Measurements from ENCODE around the gene FAM20C. TPM values are rescaled to one million over a fixed set of nuclear protein-coding genes. Genes with fewer than 3 reads are reported as not detected.
A peak's percentile ranks its signal among the peaks of the same experiment; 100 is the strongest.

The FAM20C gene
- total RNA-seq, 1 donor from 2014 or later = 14.6 TPM

DNA sequence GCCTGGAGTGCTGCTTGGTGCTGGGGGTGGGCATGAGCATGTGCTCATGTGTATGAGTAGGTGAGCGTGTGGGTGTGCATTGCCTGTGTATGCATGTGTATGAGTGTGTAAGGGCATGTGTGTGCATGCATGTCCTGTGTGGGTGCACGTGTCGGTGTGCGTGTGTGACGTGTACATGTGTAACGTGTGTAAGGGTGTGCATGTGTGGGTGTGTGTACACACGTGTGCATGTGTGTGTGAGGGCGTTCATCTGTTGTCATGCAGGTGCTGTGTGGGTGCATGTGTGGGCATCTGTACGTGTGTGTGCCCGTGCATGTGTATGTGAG, 30.3 kb downstream of the FAM20C start:
- Histone ChIP-seq H3K4me3 (ENCODE audit: low read length in 3 of 3) (no peak overlapping the region), H3K27ac (ENCODE audit: low read depth, low read length) (no peak overlapping the region), H3K36me3 (ENCODE audit: control insufficient read depth in 3 of 3, insufficient read depth in 3 of 3, low read length in 3 of 3) (peaks cover 0 to 7% (median 4%) of the 10 kb centered on the region in 3 donors), H3K4me1 (ENCODE audit: control insufficient read depth in 3 of 3, insufficient read depth in 3 of 3, low read length in 3 of 3) (peaks cover 4 to 23% (median 7%) of the 10 kb centered on the region in 3 donors), H3K9ac (ENCODE audit: low read depth in 1 of 3, low read length in 3 of 3) (peak overlapping the region in 1 of 3 donors; percentile 33), H3K9me3 (ENCODE audit: control insufficient read depth in 3 of 3, low read length in 3 of 3) (no peaks in the 10 kb centered on the region), H3K27me3 (ENCODE audit: control insufficient read depth in 3 of 3, insufficient read depth in 3 of 3, low read length in 3 of 3) (no peaks in the 10 kb centered on the region)

- Histone ChIP-seq H3K27me3 (ENCODE audit: control insufficient read depth in 3 of 3, insufficient read depth in 3 of 3, low read length in 3 of 3) (no peaks in the 10 kb centered on the region), H3K9ac (ENCODE audit: low read depth in 1 of 3, low read length in 3 of 3) (no peak overlapping the region), H3K36me3 (ENCODE audit: control insufficient read depth in 3 of 3, insufficient read depth in 3 of 3, low read length in 3 of 3) (peaks cover 0 to 7% (median 4%) of the 10 kb centered on the region in 3 donors), H3K4me1 (ENCODE audit: control insufficient read depth in 3 of 3, insufficient read depth in 3 of 3, low read length in 3 of 3) (peaks cover 8 to 28% (median 10%) of the 10 kb centered on the region in 3 donors), H3K9me3 (ENCODE audit: control insufficient read depth in 3 of 3, low read length in 3 of 3) (no peaks in the 10 kb centered on the region), H3K4me3 (ENCODE audit: low read length in 3 of 3) (no peak overlapping the region), H3K27ac (ENCODE audit: low read depth, low read length) (no peak overlapping the region)
These were observed 30.9 kb downstream of the FAM20C start for GRCh38 chr7:223118-223800.

DNA sequence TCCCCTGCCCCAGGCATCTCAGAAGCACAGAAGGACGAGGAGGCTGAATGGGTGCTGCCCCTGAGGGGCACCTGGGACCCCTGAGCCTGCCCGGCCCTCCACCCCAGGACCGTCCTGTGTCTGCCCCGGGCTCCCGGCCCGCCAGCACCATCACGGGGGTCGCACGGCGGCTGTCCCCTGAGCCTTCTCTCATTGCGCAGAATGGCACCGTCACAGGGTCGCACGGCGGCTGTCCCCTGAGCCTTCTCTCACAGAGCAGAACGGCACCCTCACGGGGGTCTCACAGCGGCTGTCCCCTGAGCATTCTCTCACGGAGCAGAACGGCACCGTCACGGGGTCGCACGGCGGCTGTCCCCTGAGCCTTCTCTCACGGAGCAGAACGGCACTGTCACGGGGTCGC, 31.5 kb downstream of the FAM20C start:
- Histone ChIP-seq H3K4me3 (ENCODE audit: low read length in 3 of 3) (no peak overlapping the region), H3K4me1 (ENCODE audit: control insufficient read depth in 3 of 3, insufficient read depth in 3 of 3, low read length in 3 of 3) (peaks cover 14 to 34% (median 16%) of the 10 kb centered on the region in 3 donors), H3K27me3 (ENCODE audit: control insufficient read depth in 3 of 3, insufficient read depth in 3 of 3, low read length in 3 of 3) (no peaks in the 10 kb centered on the region), H3K36me3 (ENCODE audit: control insufficient read depth in 3 of 3, insufficient read depth in 3 of 3, low read length in 3 of 3) (peaks cover 0 to 7% (median 4%) of the 10 kb centered on the region in 3 donors), H3K9ac (ENCODE audit: low read depth in 1 of 3, low read length in 3 of 3) (no peak overlapping the region), H3K9me3 (ENCODE audit: control insufficient read depth in 3 of 3, low read length in 3 of 3) (no peaks in the 10 kb centered on the region), H3K27ac (ENCODE audit: low read depth, low read length) (no peak overlapping the region)

DNA sequence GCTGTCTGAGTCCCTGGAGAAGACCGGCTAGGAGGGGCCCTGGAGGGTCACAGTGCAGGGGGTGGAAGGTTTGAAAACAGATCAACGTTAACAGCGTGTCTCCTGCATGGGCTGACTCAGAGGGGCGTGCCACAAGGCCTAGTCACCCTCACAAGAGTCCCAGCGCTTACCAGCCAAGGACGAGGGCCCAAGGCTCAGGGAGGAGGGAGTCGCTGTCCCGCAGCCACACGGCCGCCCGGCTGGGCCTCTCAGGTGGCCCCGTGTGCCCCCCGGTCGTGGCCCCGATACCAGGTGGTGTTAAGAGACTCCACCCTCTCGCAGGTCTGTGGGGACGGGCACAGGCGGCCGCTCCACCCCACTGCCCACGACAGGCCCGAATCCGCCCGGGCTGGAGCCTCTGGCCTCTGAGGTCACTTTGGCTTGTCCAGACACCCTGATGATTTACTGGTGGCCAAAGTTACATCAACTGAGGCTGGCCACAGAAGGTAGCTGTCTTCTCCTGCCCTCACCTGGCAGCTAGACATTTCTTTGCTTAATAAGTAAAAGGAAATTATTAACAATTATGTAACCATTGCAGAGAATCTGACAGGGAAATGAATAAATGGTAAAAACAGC, 34.0 kb downstream of the FAM20C start:
- peak overlapping the region; percentile 40 for H3K27ac ChIP-seq (ENCODE audit: low read depth, low read length)
- peaks cover 32 to 49% (median 32%) of the 10 kb centered on the region in 3 donors for H3K4me1 ChIP-seq (ENCODE audit: control insufficient read depth in 3 of 3, insufficient read depth in 3 of 3, low read length in 3 of 3)
- H3K9ac ChIP-seq (ENCODE audit: low read depth in 1 of 3, low read length in 3 of 3) = peak overlapping the region in 2 of 3 donors; percentile 10 to 33

GRCh38 chr7:227926-228325, 35.6 kb downstream of the FAM20C start:
- Histone ChIP-seq H3K27ac (ENCODE audit: low read depth, low read length) (peak overlapping the region; percentile 94), H3K4me1 (ENCODE audit: control insufficient read depth in 3 of 3, insufficient read depth in 3 of 3, low read length in 3 of 3) (peaks cover 39 to 62% (median 48%) of the 10 kb centered on the region in 3 donors), H3K27me3 (ENCODE audit: control insufficient read depth in 3 of 3, insufficient read depth in 3 of 3, low read length in 3 of 3) (no peaks in the 10 kb centered on the region), H3K4me3 (ENCODE audit: low read length in 3 of 3) (no peak overlapping the region), H3K36me3 (ENCODE audit: control insufficient read depth in 3 of 3, insufficient read depth in 3 of 3, low read length in 3 of 3) (peaks cover 0 to 2% (median 2%) of the 10 kb centered on the region in 3 donors), H3K9ac (ENCODE audit: low read depth in 1 of 3, low read length in 3 of 3) (peak overlapping the region in 1 of 3 donors; percentile 40), H3K9me3 (ENCODE audit: control insufficient read depth in 3 of 3, low read length in 3 of 3) (no peaks in the 10 kb centered on the region)

More for the DNA sequence above, 34.0 kb downstream of the FAM20C start:
- no peaks in the 10 kb centered on the region for H3K9me3 ChIP-seq (ENCODE audit: control insufficient read depth in 3 of 3, low read length in 3 of 3)
- no peak overlapping the region for H3K4me3 ChIP-seq (ENCODE audit: low read length in 3 of 3)
- no peaks in the 10 kb centered on the region for H3K27me3 ChIP-seq (ENCODE audit: control insufficient read depth in 3 of 3, insufficient read depth in 3 of 3, low read length in 3 of 3)
- peaks cover 0 to 2% (median 0%) of the 10 kb centered on the region in 3 donors for H3K36me3 ChIP-seq (ENCODE audit: control insufficient read depth in 3 of 3, insufficient read depth in 3 of 3, low read length in 3 of 3)

- Histone ChIP-seq H3K4me3 (ENCODE audit: low read length in 3 of 3) (peak overlapping the region in 1 of 3 donors; percentile 15), H3K27ac (ENCODE audit: low read depth, low read length) (peak overlapping the region; percentile 94), H3K4me1 (ENCODE audit: control insufficient read depth in 3 of 3, insufficient read depth in 3 of 3, low read length in 3 of 3) (peaks cover 46 to 69% (median 55%) of the 10 kb centered on the region in 3 donors), H3K36me3 (ENCODE audit: control insufficient read depth in 3 of 3, insufficient read depth in 3 of 3, low read length in 3 of 3) (peaks cover 0 to 2% (median 2%) of the 10 kb centered on the region in 3 donors), H3K27me3 (ENCODE audit: control insufficient read depth in 3 of 3, insufficient read depth in 3 of 3, low read length in 3 of 3) (no peaks in the 10 kb centered on the region), H3K9me3 (ENCODE audit: control insufficient read depth in 3 of 3, low read length in 3 of 3) (no peaks in the 10 kb centered on the region), H3K9ac (ENCODE audit: low read depth in 1 of 3, low read length in 3 of 3) (peak overlapping the region; percentile 40 to 61 (median 54))
These were observed 36.2 kb downstream of the FAM20C start for GRCh38 chr7:228610-229009.

DNA sequence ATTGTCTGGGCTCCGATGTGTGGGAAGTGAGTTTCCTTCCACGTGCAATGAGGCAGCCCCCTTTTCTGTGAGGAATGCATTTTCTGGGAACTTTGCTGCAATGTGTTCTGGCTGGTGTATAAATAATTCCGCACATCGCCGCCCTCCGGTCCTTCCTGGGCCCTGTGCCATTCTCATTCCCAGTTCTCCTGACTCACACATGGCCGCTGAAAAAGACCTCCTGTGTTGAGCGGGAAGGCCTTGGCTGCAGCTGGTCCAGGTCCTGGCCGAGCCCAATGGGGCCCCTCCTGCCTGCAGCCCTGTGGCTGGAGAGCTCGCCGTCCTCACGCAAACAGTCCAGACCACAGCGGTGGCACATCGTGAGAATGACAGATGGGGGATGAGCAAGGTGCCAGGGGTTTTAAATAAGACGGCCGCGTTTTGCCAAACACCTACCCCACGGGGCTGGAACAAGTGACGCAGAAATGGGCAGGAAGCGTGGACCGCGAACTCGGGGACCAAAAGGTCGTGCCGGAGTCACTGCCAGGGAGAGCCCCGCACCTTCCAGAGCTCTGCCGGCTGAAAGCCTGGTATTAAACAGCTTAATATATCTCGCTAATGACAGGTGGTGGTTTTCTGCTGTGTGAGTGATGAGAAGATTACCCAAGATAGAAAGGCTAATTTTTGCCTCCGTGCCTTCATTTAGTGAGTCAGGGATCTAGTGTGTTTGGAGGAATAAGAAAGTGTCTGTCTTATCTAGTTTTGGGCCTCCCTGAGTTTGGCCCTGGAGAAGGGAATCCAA, 37.0 kb downstream of the FAM20C start:
- Histone ChIP-seq H3K27me3 (ENCODE audit: control insufficient read depth in 3 of 3, insufficient read depth in 3 of 3, low read length in 3 of 3) (no peaks in the 10 kb centered on the region), H3K9ac (ENCODE audit: low read depth in 1 of 3, low read length in 3 of 3) (peak overlapping the region; percentile 61 to 73 (median 69)), H3K4me1 (ENCODE audit: control insufficient read depth in 3 of 3, insufficient read depth in 3 of 3, low read length in 3 of 3) (peaks cover 54 to 76% (median 62%) of the 10 kb centered on the region in 3 donors), H3K36me3 (ENCODE audit: control insufficient read depth in 3 of 3, insufficient read depth in 3 of 3, low read length in 3 of 3) (peaks cover 0 to 2% (median 2%) of the 10 kb centered on the region in 3 donors), H3K27ac (ENCODE audit: low read depth, low read length) (peak overlapping the region; percentile 94), H3K9me3 (ENCODE audit: control insufficient read depth in 3 of 3, low read length in 3 of 3) (no peaks in the 10 kb centered on the region), H3K4me3 (ENCODE audit: low read length in 3 of 3) (peak overlapping the region; percentile 43 to 60 (median 49))

GRCh38 chr7:230274-230673, 37.9 kb downstream of the FAM20C start:
- Histone ChIP-seq H3K9me3 (ENCODE audit: control insufficient read depth in 3 of 3, low read length in 3 of 3) (no peaks in the 10 kb centered on the region), H3K27me3 (ENCODE audit: control insufficient read depth in 3 of 3, insufficient read depth in 3 of 3, low read length in 3 of 3) (no peaks in the 10 kb centered on the region), H3K4me3 (ENCODE audit: low read length in 3 of 3) (no peak overlapping the region), H3K27ac (ENCODE audit: low read depth, low read length) (peak overlapping the region; percentile 94), H3K9ac (ENCODE audit: low read depth in 1 of 3, low read length in 3 of 3) (peak overlapping the region; percentile 45 to 69 (median 59)), H3K4me1 (ENCODE audit: control insufficient read depth in 3 of 3, insufficient read depth in 3 of 3, low read length in 3 of 3) (peaks cover 63 to 85% (median 71%) of the 10 kb centered on the region in 3 donors), H3K36me3 (ENCODE audit: control insufficient read depth in 3 of 3, insufficient read depth in 3 of 3, low read length in 3 of 3) (peaks cover 0 to 2% (median 2%) of the 10 kb centered on the region in 3 donors)

DNA sequence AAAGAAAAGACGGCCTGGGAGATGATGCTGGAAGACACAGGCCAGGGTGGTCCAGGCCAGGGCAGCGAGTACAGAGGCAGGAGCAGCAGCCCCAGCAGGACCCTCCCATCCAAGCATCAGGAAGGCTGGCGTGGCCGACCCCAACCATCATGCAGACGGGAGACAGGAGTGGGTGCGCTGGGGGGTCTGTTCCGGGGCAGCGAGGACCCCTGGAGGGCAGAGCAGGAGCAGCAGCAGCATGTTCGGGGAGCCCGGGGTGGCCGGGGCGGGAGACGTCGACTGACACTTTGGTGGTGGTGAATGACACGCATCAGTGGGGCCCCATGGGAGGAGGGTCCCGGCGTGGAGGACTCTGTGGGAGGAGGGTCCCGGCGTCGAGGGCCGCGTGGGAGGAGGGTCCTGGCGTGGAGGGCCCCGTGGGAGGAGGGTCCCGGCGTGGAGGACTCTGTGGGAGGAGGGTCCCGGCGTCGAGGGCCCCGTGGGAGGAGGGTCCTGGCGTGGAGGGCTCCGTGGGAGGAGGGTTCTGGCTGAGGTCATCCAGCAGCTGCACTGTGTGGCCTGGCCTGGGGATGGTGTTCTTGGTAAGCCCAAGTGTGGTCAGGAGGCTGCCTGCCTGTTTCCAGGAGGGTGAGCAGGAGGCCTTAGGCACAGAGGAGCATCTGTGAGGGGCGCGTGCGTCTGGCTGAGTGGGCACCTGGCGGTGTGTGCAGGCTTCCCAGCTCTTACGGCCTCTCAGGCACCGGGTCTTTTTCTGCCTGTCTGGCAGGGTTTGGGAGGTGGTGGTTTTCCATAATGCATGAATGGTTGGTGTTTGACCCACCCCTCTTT, 38.9 kb downstream of the FAM20C start:
- no peak overlapping the region for H3K4me3 ChIP-seq (ENCODE audit: low read length in 3 of 3)
- no peaks in the 10 kb centered on the region for H3K27me3 ChIP-seq (ENCODE audit: control insufficient read depth in 3 of 3, insufficient read depth in 3 of 3, low read length in 3 of 3)
- H3K36me3 ChIP-seq (ENCODE audit: control insufficient read depth in 3 of 3, insufficient read depth in 3 of 3, low read length in 3 of 3) = peaks cover 0 to 2% (median under 1%) of the 10 kb centered on the region in 3 donors
- H3K9ac ChIP-seq (ENCODE audit: low read depth in 1 of 3, low read length in 3 of 3) = peak overlapping the region in 2 of 3 donors; percentile 45 to 62
- peak overlapping the region; percentile 94 for H3K27ac ChIP-seq (ENCODE audit: low read depth, low read length)
- no peaks in the 10 kb centered on the region for H3K9me3 ChIP-seq (ENCODE audit: control insufficient read depth in 3 of 3, low read length in 3 of 3)
- peaks cover 68 to 91% (median 80%) of the 10 kb centered on the region in 3 donors for H3K4me1 ChIP-seq (ENCODE audit: control insufficient read depth in 3 of 3, insufficient read depth in 3 of 3, low read length in 3 of 3)
